WERI-Rb-1 (cell line): ENCODE measurements around the gene GUCD1.

Source experiments
- DNase-seq: peaks from one replicate; pipeline ENCODE4 v3.0.0-alpha.2; 2020
- H3K27ac ChIP-seq: fragments of 250-450 bp; sonication (Bioruptor Pico); 2 replicates; pipeline ENCODE4 v1.5.1; 2020; ENCODE audit warnings: mild to moderate bottlenecking, moderate library complexity
- H3K27me3 ChIP-seq: fragments of 250-450 bp; sonication (Bioruptor Pico); 2 replicates; pipeline ENCODE4 v1.5.1; 2021; ENCODE audit warnings: mild to moderate bottlenecking, low read depth, moderate library complexity; ENCODE audit not compliant: insufficient read depth, severe bottlenecking
- H3K36me3 ChIP-seq: fragments of 250-450 bp; sonication (Bioruptor Pico); 2 replicates; pipeline ENCODE4 v1.5.1; 2020; ENCODE audit warnings: mild to moderate bottlenecking, moderate library complexity
- H3K4me3 ChIP-seq: 2 replicates; pipeline ENCODE4 v1.5.1; 2011; ENCODE audit warnings: low read depth, mild to moderate bottlenecking, control low read depth, low read length
- H3K9me3 ChIP-seq: fragments of 250-450 bp; sonication (Bioruptor Pico); 2 replicates; pipeline ENCODE4 v1.5.1; 2021; ENCODE audit warnings: mild to moderate bottlenecking, moderate library complexity; ENCODE audit not compliant: severe bottlenecking
- CTCF ChIP-seq: IDR thresholded peaks from 2 replicates; pipeline ENCODE4 v1.5.1; 2011; ENCODE audit warnings: low read depth, mild to moderate bottlenecking, control low read depth, inconsistent platforms, low read length

Gene GUCD1

GRCh38 chr22:24502541-24502940 is 52.4 kb downstream of the GUCD1 start:
- DNase-seq, result no peak
- H3K9me3 ChIP-seq, result no peaks in the 10 kb centered on the region

DNA sequence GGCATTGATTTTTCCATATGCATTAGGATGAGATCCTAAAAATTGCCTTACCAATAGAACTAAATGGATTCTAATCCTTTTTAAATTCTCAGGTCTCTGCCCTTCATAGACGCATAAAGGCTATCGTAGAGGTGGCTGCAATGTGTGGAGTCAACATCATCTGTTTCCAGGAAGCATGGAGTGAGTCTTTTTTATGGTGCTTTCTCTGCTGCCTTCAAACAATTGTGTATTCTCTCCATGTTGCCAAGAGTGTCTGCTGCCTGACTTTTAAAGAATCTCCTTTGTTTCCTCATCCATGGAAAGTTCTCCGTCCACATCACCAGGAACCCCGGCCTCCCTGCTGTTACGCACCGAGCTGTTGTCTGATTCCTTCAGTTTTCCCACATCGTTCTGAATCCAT is 52.9 kb downstream of the GUCD1 start:
- H3K36me3 ChIP-seq, result no peaks in the 10 kb centered on the region
- no peaks in the 10 kb centered on the region for H3K9me3 ChIP-seq
- H3K27ac ChIP-seq, result no peak overlapping the region
- no peaks in the 10 kb centered on the region for H3K27me3 ChIP-seq
- no peak for DNase-seq
- no peak for TF ChIP-seq CTCF
- no peak overlapping the region for H3K4me3 ChIP-seq

More at GRCh38 chr22:24502541-24502940, 52.4 kb downstream of the GUCD1 start:
- H3K36me3 ChIP-seq, result no peaks in the 10 kb centered on the region
- H3K27me3 ChIP-seq, result no peaks in the 10 kb centered on the region
- no peak overlapping the region for H3K27ac ChIP-seq
- TF ChIP-seq CTCF, result no peak
- no peak overlapping the region for H3K4me3 ChIP-seq

- H3K4me3 ChIP-seq, result no peak overlapping the region
- no peaks in the 10 kb centered on the region for H3K27me3 ChIP-seq
- peak; percentile 67 for DNase-seq
- H3K27ac ChIP-seq, result no peak overlapping the region
- no peaks in the 10 kb centered on the region for H3K9me3 ChIP-seq
- no peak for TF ChIP-seq CTCF
- H3K36me3 ChIP-seq, result no peaks in the 10 kb centered on the region
These were observed 53.5 kb downstream of the GUCD1 start for GRCh38 chr22:24501301-24502005.

GRCh38 chr22:24500277-24500820 is 54.6 kb downstream of the GUCD1 start:
- peak; percentile 83 for DNase-seq
- Histone ChIP-seq H3K36me3 (no peaks in the 10 kb centered on the region), H3K27ac (peak overlapping the region; percentile 11; the same call in 1 of the 2 replicates), H3K27me3 (no peaks in the 10 kb centered on the region), H3K4me3 (no peak overlapping the region), H3K9me3 (no peaks in the 10 kb centered on the region)
- peak; percentile 28; the same call in 1 of the 2 replicates for TF ChIP-seq CTCF

GRCh38 chr22:24499706-24500276 is 55.1 kb downstream of the GUCD1 start:
- H3K36me3 ChIP-seq, result no peaks in the 10 kb centered on the region

More at GRCh38 chr22:24499706-24500276, 55.1 kb downstream of the GUCD1 start:
- Histone ChIP-seq H3K27me3 (no peaks in the 10 kb centered on the region), H3K27ac (peak overlapping the region; percentile 11; the same call in 1 of the 2 replicates), H3K9me3 (no peaks in the 10 kb centered on the region), H3K4me3 (no peak overlapping the region)
- TF ChIP-seq CTCF, result no peak
- DNase-seq, result no peak
